Fibroblast of lung (primary cell): Measurements from ENCODE around the gene LRRC55. TPM values are rescaled to one million over a fixed set of nuclear protein-coding genes. Genes with fewer than 3 reads are reported as not detected.

Experiments used
- DNase-seq, 2 donors: peaks; one replicate each; pipeline versions ENCODE4 v3.0.0 to v3.0.0-alpha.2; 2010; ENCODE audit warnings: low read depth in 2 of 2
- H2AFZ ChIP-seq: 2 replicates; pipeline ENCODE4 v1.5.1; 2012; ENCODE audit warnings: low read length, control low read depth, inconsistent platforms
- H3K27ac ChIP-seq: 2 replicates; pipeline ENCODE4 v1.5.1; 2011; ENCODE audit warnings: low read length, control low read depth; ENCODE audit not compliant: insufficient read depth
- H3K27me3 ChIP-seq: 2 replicates; pipeline ENCODE4 v1.5.1; 2011; ENCODE audit warnings: mild to moderate bottlenecking, low read length; ENCODE audit not compliant: control insufficient read depth, insufficient read depth
- H3K36me3 ChIP-seq: 2 replicates; pipeline ENCODE4 v1.5.1; 2011; ENCODE audit warnings: low read length; ENCODE audit not compliant: control insufficient read depth, insufficient read depth
- H3K4me1 ChIP-seq: 2 replicates; pipeline ENCODE4 v1.5.1; 2011; ENCODE audit warnings: low read length; ENCODE audit not compliant: control insufficient read depth, insufficient read depth; ENCODE audit errors: extremely low read depth
- H3K4me2 ChIP-seq: 2 replicates; pipeline ENCODE4 v1.5.1; 2011; ENCODE audit warnings: low read length, control low read depth; ENCODE audit not compliant: insufficient read depth; ENCODE audit errors: extremely low read depth
- H3K4me3 ChIP-seq, 4 experiments: fragments of 200-600 bp in 1 of 4; sonication (generic) in 1 of 4; replicated peaks in 1 of 4; 2 replicates each; pipeline ENCODE4 v1.5.1; 2011 to 2016; ENCODE audit warnings: low read length in 4 of 4, low read depth in 3 of 4, mild to moderate bottlenecking in 3 of 4, control low read depth in 2 of 4, inconsistent platforms in 1 of 4, mixed read lengths in 1 of 4; ENCODE audit not compliant: insufficient read depth in 1 of 4; ENCODE audit errors: control extremely low read depth in 1 of 4
- H3K79me2 ChIP-seq: 2 replicates; pipeline ENCODE4 v1.5.1; 2012; ENCODE audit warnings: mild to moderate bottlenecking, low read length, inconsistent platforms; ENCODE audit not compliant: control insufficient read depth, insufficient read depth
- H3K9ac ChIP-seq: 2 replicates; pipeline ENCODE4 v1.5.1; 2011; ENCODE audit warnings: mild to moderate bottlenecking, low read length, control low read depth; ENCODE audit not compliant: insufficient read depth
- H3K9me3 ChIP-seq: 2 replicates; pipeline ENCODE4 v1.5.1; 2012; ENCODE audit warnings: low read depth, low read length; ENCODE audit not compliant: control insufficient read depth, insufficient read depth
- H4K20me1 ChIP-seq: 2 replicates; pipeline ENCODE4 v1.5.1; 2011; ENCODE audit warnings: low read length; ENCODE audit not compliant: control insufficient read depth, insufficient read depth; ENCODE audit errors: extremely low read depth
- CTCF ChIP-seq, 2 donors: IDR thresholded peaks in 1 of 2; conservative IDR thresholded peaks in 1 of 2; 1 replicate in 1 of 2; 2 replicates in 1 of 2; pipeline ENCODE4 v1.5.1; 2011 to 2012; ENCODE audit warnings: low read length in 2 of 2, control low read depth in 1 of 2, inconsistent platforms in 1 of 2, low read depth in 1 of 2, mild to moderate bottlenecking in 1 of 2
- EZH2 ChIP-seq: IDR thresholded peaks from 2 replicates; pipeline ENCODE4 v1.5.1; 2012; ENCODE audit warnings: low read length, control low read depth, mild to moderate bottlenecking; ENCODE audit errors: missing control alignments
- polyA plus RNA-seq, 2 donors: library from polyadenylated mRNA; depleted of rRNA in 1 of 2; stranded (reverse) in 1 of 2; unstranded in 1 of 2; fragments of >200 nt; gene quantifications; 2 replicates each; pipeline ENCODE4 v1.2.1, GENCODE V29; 2011 to 2012; ENCODE audit warnings: missing spikeins in 1 of 2
- total RNA-seq: library from RNA; depleted of rRNA; stranded (reverse); fragments of >200 nt; gene quantifications from 2 replicates; pipeline ENCODE4 v1.2.1, GENCODE V29; 2014

The LRRC55 gene
- total and polyA plus RNA-seq, 2 donors (not counting 1 experiment from before 2014, with no cell fraction given), result not detected

GRCh38 chr11:57172031-57172430 lies 9.7 kb upstream of the LRRC55 start:
- H3K36me3 ChIP-seq, result no peaks in the 10 kb centered on the region
- no peak overlapping the region for H2AFZ ChIP-seq
- H3K27me3 ChIP-seq, result no peaks in the 10 kb centered on the region
- no peak overlapping the region for H3K4me2 ChIP-seq
- H3K9me3 ChIP-seq, result no peaks in the 10 kb centered on the region
- H3K79me2 ChIP-seq, result no peaks in the 10 kb centered on the region
- DNase-seq, result no peak
- H3K27ac ChIP-seq, result no peak overlapping the region
- no peaks in the 10 kb centered on the region for H3K4me1 ChIP-seq
- TF ChIP-seq CTCF (conservative IDR thresholded peaks at IDR 0.05 in 1 of 2, IDR thresholded peaks at IDR 0.05 in 1 of 2; ENCODE audit: low read depth in 1 of 2, low read length in 2 of 2), result no peak
- no peak for TF ChIP-seq EZH2
- H3K4me3 ChIP-seq, result no peak overlapping the region
- H3K9ac ChIP-seq, result no peak overlapping the region
- no peaks in the 10 kb centered on the region for H4K20me1 ChIP-seq

GRCh38 chr11:57174656-57175055 lies 7.1 kb upstream of the LRRC55 start:
- TF ChIP-seq CTCF (conservative IDR thresholded peaks at IDR 0.05 in 1 of 2, IDR thresholded peaks at IDR 0.05 in 1 of 2; ENCODE audit: low read depth in 1 of 2, low read length in 2 of 2) (no peak), EZH2 (no peak)
- H4K20me1 ChIP-seq, result no peaks in the 10 kb centered on the region
- no peaks in the 10 kb centered on the region for H3K9me3 ChIP-seq
- H3K27ac ChIP-seq, result no peak overlapping the region
- H3K4me3 ChIP-seq, result no peak overlapping the region
- H2AFZ ChIP-seq, result no peak overlapping the region
- H3K4me2 ChIP-seq, result no peak overlapping the region
- no peaks in the 10 kb centered on the region for H3K36me3 ChIP-seq
- no peak for DNase-seq
- no peaks in the 10 kb centered on the region for H3K27me3 ChIP-seq
- H3K79me2 ChIP-seq, result no peaks in the 10 kb centered on the region
- no peaks in the 10 kb centered on the region for H3K4me1 ChIP-seq
- no peak overlapping the region for H3K9ac ChIP-seq

- no peak for TF ChIP-seq EZH2
- no peak for TF ChIP-seq CTCF (conservative IDR thresholded peaks at IDR 0.05 in 1 of 2, IDR thresholded peaks at IDR 0.05 in 1 of 2; ENCODE audit: low read depth in 1 of 2, low read length in 2 of 2)
- DNase-seq, result no peak
- H3K4me1 ChIP-seq, result no peaks in the 10 kb centered on the region
These were observed 6.3 kb upstream of the LRRC55 start for GRCh38 chr11:57175478-57175877.

More at GRCh38 chr11:57175478-57175877, 6.3 kb upstream of the LRRC55 start:
- Histone ChIP-seq H3K9ac (no peak overlapping the region), H4K20me1 (no peaks in the 10 kb centered on the region), H3K9me3 (no peaks in the 10 kb centered on the region), H3K79me2 (no peaks in the 10 kb centered on the region), H3K36me3 (no peaks in the 10 kb centered on the region), H2AFZ (no peak overlapping the region), H3K4me2 (no peak overlapping the region), H3K27me3 (peaks cover 3% of the 10 kb centered on the region), H3K27ac (no peak overlapping the region), H3K4me3 (no peak overlapping the region)
